AG09309 (cell line): ENCODE results near the gene LVRN.

Source experiments
- DNase-seq: peaks from one replicate; pipeline ENCODE4 v3.0.0-alpha.2; 2010; ENCODE audit warnings: low read depth
- H3K4me3 ChIP-seq: 2 replicates; pipeline ENCODE4 v1.5.1; 2011; ENCODE audit warnings: mild to moderate bottlenecking, low read depth, low read length, moderate library complexity; ENCODE audit not compliant: control insufficient read depth
- TF ChIP-seq, protein P1 (sequence below): IDR thresholded peaks from 2 replicates; pipeline ENCODE4 v1.5.1; 2011; ENCODE audit warnings: mild to moderate bottlenecking, low read depth, low read length, inconsistent platforms; ENCODE audit not compliant: insufficient read depth, control insufficient read depth; ENCODE audit errors: missing control alignments

Gene LVRN

DNA sequence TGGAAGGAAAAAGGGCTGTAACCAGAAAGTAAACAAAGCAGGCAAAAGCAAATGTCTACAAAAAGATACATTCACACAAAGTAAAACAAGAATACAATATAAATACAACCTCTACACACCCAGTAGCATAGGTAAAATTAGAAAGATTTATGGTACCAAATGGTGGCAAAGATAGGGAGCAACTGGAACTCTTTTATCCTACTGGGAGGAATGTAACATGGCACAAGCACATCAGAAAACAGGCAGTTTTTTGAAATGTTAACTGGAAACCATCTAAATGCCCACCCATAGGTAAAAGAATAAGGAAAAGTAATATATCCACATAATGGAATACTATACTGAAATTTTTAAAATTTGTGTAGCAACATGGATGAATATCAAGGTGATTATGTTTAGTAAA lies 61.3 kb downstream of the LVRN start:
- DNase-seq = no peak
- TF ChIP-seq, protein P1, sequence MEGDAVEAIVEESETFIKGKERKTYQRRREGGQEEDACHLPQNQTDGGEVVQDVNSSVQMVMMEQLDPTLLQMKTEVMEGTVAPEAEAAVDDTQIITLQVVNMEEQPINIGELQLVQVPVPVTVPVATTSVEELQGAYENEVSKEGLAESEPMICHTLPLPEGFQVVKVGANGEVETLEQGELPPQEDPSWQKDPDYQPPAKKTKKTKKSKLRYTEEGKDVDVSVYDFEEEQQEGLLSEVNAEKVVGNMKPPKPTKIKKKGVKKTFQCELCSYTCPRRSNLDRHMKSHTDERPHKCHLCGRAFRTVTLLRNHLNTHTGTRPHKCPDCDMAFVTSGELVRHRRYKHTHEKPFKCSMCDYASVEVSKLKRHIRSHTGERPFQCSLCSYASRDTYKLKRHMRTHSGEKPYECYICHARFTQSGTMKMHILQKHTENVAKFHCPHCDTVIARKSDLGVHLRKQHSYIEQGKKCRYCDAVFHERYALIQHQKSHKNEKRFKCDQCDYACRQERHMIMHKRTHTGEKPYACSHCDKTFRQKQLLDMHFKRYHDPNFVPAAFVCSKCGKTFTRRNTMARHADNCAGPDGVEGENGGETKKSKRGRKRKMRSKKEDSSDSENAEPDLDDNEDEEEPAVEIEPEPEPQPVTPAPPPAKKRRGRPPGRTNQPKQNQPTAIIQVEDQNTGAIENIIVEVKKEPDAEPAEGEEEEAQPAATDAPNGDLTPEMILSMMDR = no peak

GRCh38 chr5:116025866-116026265 lies 63.6 kb downstream of the LVRN start:
- TF ChIP-seq, protein P1 = no peak
- no peak for DNase-seq
- no peak overlapping the region for H3K4me3 ChIP-seq

More for the DNA sequence above, 61.3 kb downstream of the LVRN start:
- H3K4me3 ChIP-seq = no peak overlapping the region

DNA sequence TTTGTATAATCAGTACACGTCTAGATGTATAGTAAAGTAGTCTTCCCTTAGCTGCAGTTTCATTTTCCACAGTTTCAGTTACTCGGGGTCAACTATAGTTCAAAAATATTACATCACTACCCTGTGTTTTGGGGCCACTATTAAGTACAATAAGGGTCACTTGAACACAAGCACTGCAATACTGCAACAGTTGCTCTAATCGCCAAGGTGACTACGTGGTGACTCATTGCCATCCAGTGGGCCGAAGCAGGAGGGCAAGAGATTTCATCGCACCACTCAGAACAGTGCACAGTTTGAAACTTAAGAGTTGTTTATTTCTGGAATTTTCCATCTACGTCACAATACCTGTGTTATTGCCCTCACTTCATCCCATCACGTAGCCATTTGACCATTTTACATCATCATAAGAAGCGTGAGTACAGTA lies 69.8 kb downstream of the LVRN start, which contains the start of gene ARL14EPL:
ARL14EPL (plus strand) TSS at position 379 of the 424 bp plus-strand sequence. CDS start 18,994 bp downstream, outside the sequence.
- no peak within 1 kb of the TSS for H3K4me3 ChIP-seq
- DNase-seq = peak; percentile 44
- TF ChIP-seq, protein P1 = peak; percentile 73

GRCh38 chr5:116032991-116033390 lies 70.7 kb downstream of the LVRN start:
- TF ChIP-seq, protein P1 = no peak
- DNase-seq = no peak
- H3K4me3 ChIP-seq = no peak overlapping the region

GRCh38 chr5:116035123-116035522 lies 72.8 kb downstream of the LVRN start:
- no peak overlapping the region for H3K4me3 ChIP-seq
- TF ChIP-seq, protein P1 = no peak
- DNase-seq = no peak

GRCh38 chr5:116037236-116037822 lies 75.1 kb downstream of the LVRN start:
- TF ChIP-seq, protein P1 = peak; percentile 8
- DNase-seq = no peak
- H3K4me3 ChIP-seq = no peak overlapping the region
